ENCODE data around the gene PCDH9.
"Not testable (repeated sequence)": the region's sequence is repeated elsewhere in the genome, so short reads cannot be mapped to it uniquely, and the experiment has no call there.

Gene PCDH9

DNA sequence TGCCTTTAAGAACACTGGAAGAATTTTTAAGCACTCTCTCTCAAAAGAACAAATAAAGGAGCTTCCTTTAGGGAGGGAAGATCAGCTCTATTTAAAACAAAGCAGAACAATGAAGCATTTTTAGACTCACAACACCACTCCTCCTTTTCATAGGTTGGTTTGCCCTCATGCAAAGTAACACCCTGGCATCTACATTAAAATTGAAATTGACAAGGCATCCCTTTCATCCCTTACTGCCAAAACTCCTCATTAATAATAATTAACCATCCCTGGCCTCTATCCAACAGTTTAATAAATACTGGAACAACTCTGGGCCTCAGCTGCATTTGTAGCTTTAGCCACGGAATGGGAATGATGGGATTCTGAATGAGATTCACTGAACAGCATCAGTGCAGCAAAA is 929.1 kb downstream of the PCDH9 start:
- no peak for DNase-seq

DNA sequence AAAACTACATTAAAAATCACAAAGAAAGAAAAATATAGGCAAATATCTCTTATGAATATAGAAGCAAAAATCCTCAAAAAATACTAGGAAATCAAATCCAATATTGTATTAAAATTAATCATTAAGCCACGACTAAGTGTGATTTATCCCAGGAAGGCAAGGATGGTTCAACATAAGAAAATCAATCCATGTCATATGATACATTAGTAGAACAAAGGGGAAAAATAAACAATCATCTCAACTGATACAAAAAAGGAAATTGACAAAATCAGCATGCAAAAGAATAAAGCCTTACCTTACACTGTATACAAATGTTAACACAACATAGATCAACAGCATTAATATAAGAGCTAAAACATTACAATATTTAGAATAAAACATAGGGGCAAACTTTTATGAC is 933.3 kb downstream of the PCDH9 start:
- DNase-seq = no peak

DNA sequence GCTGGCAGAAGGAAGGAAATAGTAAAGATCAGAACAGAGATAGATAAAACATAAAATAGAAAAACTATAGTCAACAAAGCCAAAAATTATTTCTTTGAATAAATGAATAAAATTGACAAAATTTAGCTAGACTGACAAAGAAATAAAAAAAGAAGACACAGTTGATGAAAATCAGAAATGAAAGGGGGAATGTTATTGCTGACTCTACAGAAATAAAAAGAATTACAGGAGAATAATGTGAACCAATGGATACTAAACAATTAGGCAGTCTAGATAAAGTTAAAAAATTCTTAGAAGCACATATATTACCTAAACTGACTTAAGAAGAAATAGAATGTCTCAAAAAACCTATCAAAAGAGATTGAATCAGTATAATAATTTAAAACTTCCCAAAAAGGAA is 933.8 kb downstream of the PCDH9 start:
- no peak for DNase-seq

DNA sequence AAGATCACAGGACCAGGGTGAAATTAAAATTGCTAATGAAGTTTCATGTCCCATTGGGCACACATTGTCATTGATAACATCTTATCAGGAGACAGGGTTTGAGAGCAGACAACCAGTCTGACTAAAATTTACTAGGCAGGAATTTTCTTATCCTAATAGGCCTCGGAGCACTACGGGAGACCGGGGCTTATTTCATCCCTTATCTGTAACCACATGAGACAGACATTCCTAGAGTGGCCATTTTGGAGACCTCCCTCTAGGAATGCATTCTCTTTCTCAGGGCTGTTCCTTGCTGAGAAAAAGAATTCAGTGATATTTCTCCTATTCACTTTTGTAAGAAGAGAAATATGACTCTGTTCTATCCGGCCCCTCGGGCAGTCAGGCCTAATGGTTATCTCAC is 943.3 kb downstream of the PCDH9 start:
- not testable (repeated sequence) for DNase-seq

DNA sequence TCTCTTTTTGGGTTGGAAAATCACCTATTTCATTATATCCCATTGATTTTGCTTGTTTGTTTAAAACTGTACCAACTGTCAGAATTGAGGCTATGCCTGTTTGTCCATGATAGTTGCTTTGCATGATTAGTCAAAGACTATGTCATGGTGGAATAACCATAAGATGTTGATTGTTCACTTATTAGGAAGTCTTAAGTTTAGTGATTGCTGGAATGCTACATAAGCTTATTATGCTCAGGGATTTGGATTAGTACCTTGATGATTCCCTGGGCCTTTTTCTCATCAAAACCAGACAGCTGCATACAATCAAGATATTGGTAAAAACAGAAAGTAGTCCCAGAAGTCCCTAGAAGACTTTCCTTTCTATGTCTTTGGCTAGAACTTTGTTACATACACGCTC is 954.7 kb downstream of the PCDH9 start:
- no peak for DNase-seq

DNA sequence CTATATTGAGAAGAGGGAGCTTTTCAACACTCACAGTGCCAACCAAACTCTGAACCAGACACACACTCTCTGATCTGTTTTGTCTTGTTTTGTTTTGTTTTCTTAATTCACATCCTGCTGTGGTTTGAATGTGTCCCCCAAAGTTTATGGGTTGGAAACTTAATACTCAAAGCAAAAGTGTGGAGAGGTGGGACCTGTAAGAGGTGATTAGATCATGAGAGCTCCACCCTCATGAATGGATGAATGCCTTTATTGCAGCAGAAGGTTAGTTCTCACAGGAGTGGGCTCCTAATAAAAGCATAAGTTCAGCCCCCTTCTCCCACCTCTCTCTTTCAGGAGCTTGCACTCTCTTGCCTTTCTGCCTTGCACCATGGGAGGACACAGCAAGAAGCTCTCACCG is 957.1 kb downstream of the PCDH9 start:
- DNase-seq = no peak

DNA sequence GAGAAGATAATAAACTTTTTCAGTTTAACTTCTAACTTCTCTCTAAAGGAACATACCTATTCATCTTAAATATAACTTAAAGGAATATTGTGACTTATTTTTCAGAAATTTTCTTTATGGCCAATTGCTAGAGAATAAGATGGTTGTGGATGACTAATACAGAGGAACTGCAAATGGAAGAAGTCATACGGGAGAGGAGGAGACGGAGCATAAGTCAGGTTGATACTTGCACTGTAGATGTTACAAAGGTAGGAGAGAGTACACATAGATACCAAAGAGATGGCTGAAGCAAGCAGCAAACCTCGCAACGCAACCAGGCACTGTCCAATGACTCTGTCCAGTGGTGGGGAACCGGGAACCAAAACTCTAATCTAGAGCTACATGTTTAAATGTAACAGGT is 963.4 kb downstream of the PCDH9 start:
- DNase-seq = no peak

DNA sequence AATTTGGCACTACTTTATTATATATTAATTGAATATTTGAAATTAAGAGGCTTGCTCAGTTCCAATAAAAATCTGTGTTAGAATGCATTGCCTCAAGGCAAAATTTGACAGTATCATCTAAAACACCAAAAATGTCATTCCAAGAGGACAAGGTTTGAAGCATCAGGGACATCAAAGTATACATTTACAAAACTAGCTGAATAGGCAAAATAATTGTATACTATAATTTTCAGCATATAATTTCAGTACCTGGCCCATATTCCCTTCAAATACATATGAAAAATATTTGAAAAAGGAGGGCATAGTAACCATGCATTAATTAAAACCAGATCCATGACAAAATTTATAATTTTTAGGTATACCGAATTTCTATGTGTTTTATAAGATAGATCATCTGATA is 963.8 kb downstream of the PCDH9 start:
- no peak for DNase-seq

DNA sequence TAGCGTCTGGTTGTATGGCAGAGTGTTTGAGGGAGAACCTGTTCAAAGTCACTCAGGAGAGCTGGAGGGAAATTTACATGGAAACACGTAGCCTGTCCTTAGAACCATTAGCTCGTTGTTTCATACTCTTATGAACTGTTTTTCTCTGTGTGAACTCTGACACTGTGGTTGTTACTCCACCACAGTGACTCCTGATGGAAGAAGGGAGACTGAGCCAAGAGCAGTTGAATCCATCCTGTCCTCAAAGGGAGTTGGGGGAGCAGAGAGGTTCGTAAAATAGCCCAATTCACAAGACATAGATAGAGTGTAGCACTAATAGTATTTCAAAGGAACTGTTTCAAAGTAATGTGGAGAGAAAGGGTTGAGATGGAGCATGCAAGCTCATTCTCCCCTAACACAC is 964.8 kb downstream of the PCDH9 start:
- no peak for DNase-seq

DNA sequence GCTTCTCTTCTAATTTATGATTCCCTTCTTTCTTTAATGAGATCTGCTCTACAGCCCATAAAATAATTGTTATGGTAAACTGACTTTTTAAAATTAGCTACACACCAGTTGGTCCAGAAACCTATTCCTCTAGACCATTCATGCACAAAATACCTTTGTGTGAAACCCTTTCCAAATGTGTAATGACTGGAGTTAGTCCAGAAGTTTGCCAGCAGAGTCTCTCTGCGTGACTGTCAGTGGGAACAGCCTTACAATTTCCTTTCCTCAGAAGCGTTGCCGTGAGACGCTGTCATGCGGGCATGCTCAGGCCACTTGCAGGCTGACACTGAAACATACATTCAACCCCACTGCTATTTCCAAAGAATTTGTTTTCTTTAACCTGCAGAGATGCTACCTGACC is 965.2 kb downstream of the PCDH9 start:
- no peak for DNase-seq

DNA sequence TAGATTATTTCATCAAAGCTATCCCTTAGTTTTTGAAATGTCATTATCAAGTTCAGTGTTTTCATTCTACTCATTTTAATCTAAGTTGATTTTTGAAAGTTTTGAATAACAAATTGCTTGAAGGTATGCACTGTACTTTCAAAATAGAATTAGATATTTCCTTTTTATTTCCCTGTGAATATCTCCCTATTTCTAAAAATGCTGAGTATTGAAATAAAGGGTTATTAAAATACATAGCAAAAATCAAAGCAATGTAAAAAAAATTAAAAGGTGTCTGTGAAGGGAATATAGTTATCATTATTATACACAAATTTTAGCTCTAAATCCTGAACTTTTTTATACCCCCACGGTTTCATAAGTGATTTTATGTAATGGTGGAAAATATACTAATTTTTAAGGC is 967.8 kb downstream of the PCDH9 start:
- DNase-seq = no peak

DNA sequence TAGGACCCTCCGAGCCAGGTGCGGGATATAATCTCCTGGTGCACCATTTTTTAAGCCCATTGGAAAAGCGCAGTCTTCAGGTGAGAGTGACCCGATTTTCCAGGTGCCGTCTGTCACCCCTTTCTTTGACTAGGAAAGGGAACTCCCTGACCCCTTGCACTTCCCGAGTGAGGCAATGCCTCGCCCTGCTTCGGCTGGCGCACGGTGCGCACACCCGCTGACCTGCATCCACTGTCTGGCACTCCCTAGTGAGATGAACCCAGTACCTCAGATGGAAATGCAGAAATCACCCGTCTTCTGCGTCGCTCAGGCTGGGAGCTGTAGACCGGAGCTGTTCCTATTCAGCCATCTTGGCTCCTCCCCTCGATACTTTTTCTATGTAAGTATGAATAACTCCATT is 970.7 kb downstream of the PCDH9 start:
- DNase-seq = not testable (repeated sequence)
